GM18951 (cell line): ENCODE results near the gene LSAMP.

Experiments
- POLR2A ChIP-seq: IDR thresholded peaks from 4 replicates; pipeline ENCODE4 v1.6.1; 2011; ENCODE audit warnings: mild to moderate bottlenecking; ENCODE audit not compliant: insufficient read length, insufficient read depth; ENCODE audit errors: extremely low read depth
- in situ Hi-C: fragments of 300-500 bp; cut with MboI; formaldehyde crosslinking; loops from one replicate; pipeline ENCODE4 v1.12.0; 2022; ENCODE audit warnings: low sequenced_read_pairs, mixed read lengths, inconsistent platforms; ENCODE audit not compliant: unreplicated experiment

LSAMP gene

GRCh38 chr3:116051586-116051985, 393.7 kb downstream of the LSAMP start:
- in situ Hi-C loops: no loop called here
- TF ChIP-seq POLR2A: no peak

DNA sequence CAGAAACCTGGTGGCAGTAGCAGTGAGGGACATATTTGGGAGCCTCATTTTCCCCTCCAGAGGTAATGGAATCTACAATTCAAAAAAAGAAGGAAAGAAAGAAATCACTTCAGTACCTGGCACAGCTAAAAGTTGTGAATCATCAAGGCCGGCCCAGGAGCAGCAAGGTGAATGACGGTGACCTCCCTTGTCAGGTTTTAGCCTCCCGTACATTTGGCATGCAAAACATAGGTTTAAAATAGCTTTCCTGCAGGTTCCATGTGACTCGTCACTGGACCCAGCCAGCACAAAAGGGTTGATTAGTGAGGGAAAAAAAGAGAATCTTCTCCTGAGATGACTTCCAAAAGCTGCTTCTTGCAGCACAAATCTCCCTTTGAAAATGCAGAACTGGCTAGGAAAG, 394.2 kb downstream of the LSAMP start:
- TF ChIP-seq POLR2A: no peak
- in situ Hi-C loops: no loop called here

DNA sequence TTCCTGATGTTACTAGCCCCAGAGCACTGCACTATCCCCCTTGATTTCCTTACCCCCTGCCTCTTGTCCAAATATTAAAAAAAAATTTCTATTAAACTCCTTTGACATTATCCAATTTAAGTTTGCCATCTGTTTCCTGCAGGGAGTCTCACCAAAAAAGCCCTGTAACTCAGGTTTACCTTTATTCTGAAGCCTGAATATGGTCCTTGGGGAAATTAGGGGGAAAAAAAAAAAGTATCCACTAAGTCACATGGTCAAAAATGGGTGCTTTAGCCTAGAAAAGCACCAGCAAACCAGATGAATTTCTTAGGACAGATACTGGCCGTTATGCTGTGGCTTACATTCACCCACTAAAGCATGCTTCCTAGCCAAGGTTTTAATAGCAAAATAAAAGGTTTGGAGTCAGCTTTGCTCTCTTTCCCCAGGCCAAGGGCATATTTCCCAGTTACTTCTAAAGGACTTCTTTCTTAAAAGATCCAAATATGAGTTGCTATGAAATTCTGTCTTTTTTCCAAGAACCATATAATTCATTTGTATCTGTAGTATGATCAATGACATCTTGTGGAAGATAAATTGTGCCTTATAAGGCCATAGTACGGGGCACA, 394.9 kb downstream of the LSAMP start:
- no peak for TF ChIP-seq POLR2A
- in situ Hi-C loops: no loop called here

GRCh38 chr3:116048991-116049390, 396.3 kb downstream of the LSAMP start:
- no peak for TF ChIP-seq POLR2A
- in situ Hi-C loops: no loop called here

- in situ Hi-C loops: no loop called here
Observed at GRCh38 chr3:116046350-116046749, 398.9 kb downstream of the LSAMP start.

DNA sequence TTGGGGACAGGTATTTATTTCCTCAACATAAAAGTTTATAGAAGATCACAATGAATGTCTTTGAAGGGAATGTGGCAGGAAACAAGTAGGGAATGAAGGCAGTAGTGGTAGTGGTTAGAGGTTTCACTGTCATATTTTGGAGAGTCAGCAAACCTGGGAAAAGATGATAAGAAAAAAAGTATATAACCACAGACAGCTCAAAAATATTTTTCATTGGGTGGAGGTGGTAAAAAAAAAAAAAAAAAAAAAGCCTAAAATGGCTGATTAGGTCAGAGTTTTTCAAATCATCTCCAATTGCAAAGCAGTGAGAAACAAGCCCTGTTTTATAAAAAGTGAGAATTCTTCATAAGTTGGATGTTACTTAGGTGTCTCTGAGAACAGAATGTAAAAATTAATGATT, 400.0 kb downstream of the LSAMP start:
- no peak for TF ChIP-seq POLR2A
- in situ Hi-C loops: no loop called here

More at GRCh38 chr3:116046350-116046749, 398.9 kb downstream of the LSAMP start:
- TF ChIP-seq POLR2A: no peak

GRCh38 chr3:116040152-116040551, 405.1 kb downstream of the LSAMP start:
- in situ Hi-C loops: no loop called here
- TF ChIP-seq POLR2A: no peak

- TF ChIP-seq POLR2A: no peak
- in situ Hi-C loops: no loop called here
Observed at GRCh38 chr3:116039651-116039985, 405.7 kb downstream of the LSAMP start.

DNA sequence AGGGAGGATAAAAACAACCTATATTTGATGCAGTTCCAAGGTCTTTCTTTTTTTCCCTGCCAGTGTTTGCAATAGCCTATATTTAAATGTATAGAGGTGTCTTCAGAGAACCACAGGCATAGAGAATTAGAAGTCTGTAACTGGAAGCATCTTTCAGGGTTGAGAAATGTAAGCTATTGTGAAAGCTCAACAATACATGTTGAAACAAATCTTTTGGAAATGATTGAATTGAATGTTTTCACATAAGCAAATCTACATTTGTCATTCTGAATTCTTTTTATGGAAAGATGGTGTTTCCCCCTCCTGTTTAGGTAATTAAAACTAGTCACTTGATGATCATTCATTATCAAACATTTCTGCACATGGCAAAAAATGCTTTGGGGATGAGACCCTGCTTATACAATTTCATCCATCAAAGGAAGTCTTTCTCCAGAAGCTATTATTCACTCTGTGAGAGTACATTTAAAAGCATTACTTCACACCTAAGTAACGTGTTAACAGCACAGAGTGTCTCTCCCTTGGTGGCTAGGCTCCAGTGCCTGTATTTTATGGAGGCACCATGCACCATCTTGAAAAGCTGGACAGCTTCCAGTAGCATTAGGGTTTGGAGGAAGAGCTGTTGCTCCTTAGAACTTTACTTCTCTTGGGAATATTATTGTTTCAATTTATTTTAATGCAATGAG, 406.2 kb downstream of the LSAMP start:
- in situ Hi-C loops: no loop called here
- no peak for TF ChIP-seq POLR2A

DNA sequence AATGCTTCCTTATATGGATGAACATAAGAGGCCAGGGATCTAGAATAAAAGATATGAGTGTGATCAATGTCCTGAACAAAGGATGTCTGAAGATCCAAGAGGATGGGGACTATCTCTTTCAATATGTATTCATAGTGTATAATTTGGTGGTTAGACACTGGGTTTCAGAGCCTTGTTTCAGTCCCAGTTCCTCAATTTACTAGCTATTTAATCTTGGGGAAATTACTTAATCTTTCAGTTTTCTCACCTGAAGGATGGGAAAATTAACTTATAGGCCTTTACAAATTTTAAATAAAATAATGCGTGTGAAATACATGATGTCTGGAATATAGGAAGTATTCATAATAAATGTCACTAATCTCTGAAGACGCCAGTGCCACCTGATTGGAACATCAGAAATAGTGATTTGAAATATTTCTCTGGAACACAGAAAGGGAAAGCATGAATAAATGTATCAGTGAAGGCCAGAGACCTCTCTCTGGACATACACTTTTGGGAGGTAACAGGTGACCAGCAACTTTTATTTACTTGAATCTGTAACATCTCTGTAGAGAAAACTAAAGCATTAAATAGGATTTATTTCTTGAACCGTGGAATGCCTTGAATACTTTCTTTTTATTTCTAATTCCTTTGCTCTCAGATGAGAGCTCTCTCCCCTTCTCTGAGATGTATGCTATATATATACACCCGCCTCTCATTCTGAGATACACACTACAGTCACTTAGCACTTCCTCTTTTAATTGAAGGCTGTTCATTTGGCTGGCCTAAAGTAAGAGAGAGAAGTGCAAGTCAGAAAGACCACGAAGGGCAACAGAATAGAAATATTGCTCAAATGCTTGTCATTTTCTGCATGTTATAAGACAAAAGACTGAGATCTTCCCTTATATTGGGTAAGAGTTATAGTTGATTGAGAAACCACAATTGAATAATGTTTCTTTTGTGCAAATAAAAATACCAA, 407.1 kb downstream of the LSAMP start:
- no peak for TF ChIP-seq POLR2A
- in situ Hi-C loops: no loop called here

GRCh38 chr3:116035429-116035828, 409.9 kb downstream of the LSAMP start:
- no peak for TF ChIP-seq POLR2A
- in situ Hi-C loops: no loop called here

DNA sequence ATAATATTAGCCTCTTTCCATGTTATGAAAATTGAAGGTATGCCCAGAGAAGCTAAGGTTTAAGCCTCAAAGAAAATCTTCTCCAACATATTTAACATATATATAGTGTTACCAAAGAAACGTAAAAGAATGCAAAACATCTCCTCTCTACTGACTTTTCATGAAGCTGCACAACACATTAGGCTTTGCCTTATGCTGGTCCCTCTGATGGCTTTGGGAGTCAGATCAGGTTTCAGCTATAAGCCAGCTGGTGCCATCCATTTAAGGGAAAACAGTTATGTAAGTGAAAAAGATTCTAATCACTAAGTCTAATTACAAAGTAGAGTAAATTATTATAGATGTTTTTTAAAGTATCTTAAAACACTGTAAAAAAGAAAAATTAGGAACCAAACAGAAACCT, 410.5 kb downstream of the LSAMP start:
- in situ Hi-C loops: no loop called here
- no peak for TF ChIP-seq POLR2A

DNA sequence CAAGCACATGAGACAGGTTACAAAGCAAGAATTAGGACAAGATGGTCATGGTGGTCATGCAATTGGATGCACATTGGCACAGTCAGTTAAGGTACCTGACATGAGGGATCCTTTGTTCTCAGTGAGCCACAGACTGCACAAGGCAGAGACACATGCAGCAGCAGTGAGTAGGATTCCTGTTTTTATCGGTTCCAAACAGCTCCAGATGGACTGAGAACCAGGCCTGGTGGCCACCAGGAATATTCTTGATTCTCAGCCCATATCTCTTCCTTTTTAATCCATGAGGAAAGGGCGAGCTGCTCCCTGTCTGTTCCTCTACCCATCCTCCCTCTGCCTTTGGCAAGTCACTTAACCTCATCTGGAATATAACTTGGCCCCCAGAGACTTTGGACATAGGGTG, 411.2 kb downstream of the LSAMP start:
- TF ChIP-seq POLR2A: no peak
- in situ Hi-C loops: no loop called here
